GM23248 (cell line): ENCODE results near the gene MEGF11. TPM values are rescaled to one million over a fixed set of nuclear protein-coding genes. Genes with fewer than 3 reads are reported as not detected.

Experiments used
- DNase-seq: peaks from one replicate; pipeline ENCODE4 v3.0.0-alpha.2; 2015
- H2AFZ ChIP-seq: fragments of 200-600 bp; sonication (generic); 2 replicates; pipeline ENCODE4 v1.6.1; 2016; ENCODE audit warnings: antibody characterized with exemption
- H3F3A ChIP-seq: fragments of 200-600 bp; sonication (generic); 2 replicates; pipeline ENCODE4 v1.6.1; 2016; ENCODE audit warnings: mild to moderate bottlenecking, antibody characterized with exemption, mixed run types; ENCODE audit not compliant: insufficient read depth
- H3K27ac ChIP-seq: fragments of 200-600 bp; sonication (generic); 2 replicates; pipeline ENCODE4 v1.5.1; 2016; ENCODE audit warnings: mild to moderate bottlenecking
- H3K27me3 ChIP-seq: fragments of 200-600 bp; sonication (generic); replicated peaks from 2 replicates; pipeline ENCODE4 v1.6.1; 2016; ENCODE audit warnings: mild to moderate bottlenecking; ENCODE audit not compliant: insufficient read depth
- H3K36me3 ChIP-seq: fragments of 200-600 bp; sonication (generic); 2 replicates; pipeline ENCODE4 v1.6.1; 2016; ENCODE audit warnings: low read depth, mild to moderate bottlenecking
- H3K4me1 ChIP-seq: fragments of 200-600 bp; sonication (generic); 2 replicates; pipeline ENCODE4 v1.6.1; 2016; ENCODE audit warnings: mild to moderate bottlenecking; ENCODE audit not compliant: insufficient read depth
- H3K4me2 ChIP-seq: fragments of 200-600 bp; sonication (generic); one replicate; pipeline ENCODE4 v1.6.1; 2016; ENCODE audit warnings: mild to moderate bottlenecking; ENCODE audit not compliant: unreplicated experiment
- H3K4me3 ChIP-seq: fragments of 200-600 bp; sonication (generic); 2 replicates; pipeline ENCODE4 v1.5.1; 2016; ENCODE audit warnings: mild to moderate bottlenecking
- H3K79me2 ChIP-seq: fragments of 200-600 bp; sonication (generic); 2 replicates; pipeline ENCODE4 v1.6.1; 2016; ENCODE audit warnings: mild to moderate bottlenecking; ENCODE audit not compliant: insufficient read depth
- H3K9ac ChIP-seq: fragments of 200-600 bp; sonication (generic); 2 replicates; pipeline ENCODE4 v1.6.1; 2016; ENCODE audit warnings: mild to moderate bottlenecking
- H3K9me2 ChIP-seq: fragments of 200-600 bp; sonication (generic); 2 replicates; pipeline ENCODE4 v1.6.1; 2016; ENCODE audit warnings: mixed run types, mild to moderate bottlenecking, moderate library complexity; ENCODE audit not compliant: insufficient read depth
- H3K9me3 ChIP-seq: fragments of 200-600 bp; sonication (generic); one replicate; pipeline ENCODE4 v1.6.1; 2017; ENCODE audit warnings: low read depth
- H4K20me1 ChIP-seq: fragments of 200-600 bp; sonication (generic); 2 replicates; pipeline ENCODE4 v1.6.0; 2016; ENCODE audit not compliant: insufficient read depth
- EZH2 ChIP-seq: fragments of 200-600 bp; sonication (generic); IDR thresholded peaks from 2 replicates; pipeline ENCODE4 v1.6.1; 2018; ENCODE audit warnings: antibody characterized with exemption, mild to moderate bottlenecking; ENCODE audit not compliant: insufficient read depth, poor library complexity, severe bottlenecking
- EZH2phosphoT487 ChIP-seq: fragments of 200-600 bp; sonication (generic); IDR thresholded peaks from 2 replicates; pipeline ENCODE4 v1.6.1; 2018; ENCODE audit warnings: antibody characterized with exemption, moderate library complexity, mild to moderate bottlenecking, low read depth; ENCODE audit not compliant: insufficient read depth
- WGBS, 2 experiments: methylation state at CpG; one replicate each; pipeline ENCODE4 v1.1.6; 2015 to 2017; ENCODE audit warnings: low lambda C conversion rate in 2 of 2, low coverage in 1 of 2; ENCODE audit errors: missing lambda C conversion rate in 2 of 2; 5-methylcytosine and 5-hydroxymethylcytosine counted together
- in situ Hi-C: fragments of 300-500 bp; cut with MboI; formaldehyde crosslinking; loops from 2 replicates; pipeline ENCODE4 v1.15.0; 2020
- polyA plus RNA-seq: library from polyadenylated mRNA; unstranded; fragments of >200 nt; fragmentation: Nextera tagmentation; extraction: Ambion mirVana; gene quantifications from 2 replicates; pipeline ENCODE4 v1.2.1, GENCODE V29; 2016
- total RNA-seq: library from RNA; depleted of rRNA; stranded (reverse); fragments of >200 nt; shearing (Covaris generic); gene quantifications from 2 replicates; pipeline ENCODE4 v1.2.3, GENCODE V29; 2014

Gene MEGF11
- total and polyA plus RNA-seq, 2 experiments from 2014 or later: 0.14 TPM; not detected in 1

GRCh38 chr15:66085128-66085527 is 168.4 kb downstream of the MEGF11 start:
- no peak overlapping the region for H3K4me3 ChIP-seq
- no peaks in the 10 kb centered on the region for H3K79me2 ChIP-seq
- 84 to 92% methylated on average over 6 of the region's 6 CpGs for WGBS, 2 experiments
- no peaks in the 10 kb centered on the region for H3F3A ChIP-seq
- H3K4me1 ChIP-seq: no peaks in the 10 kb centered on the region
- no peaks in the 10 kb centered on the region for H3K9me2 ChIP-seq
- H3K27me3 ChIP-seq: peaks cover 50% of the 10 kb centered on the region
- H3K36me3 ChIP-seq: no peaks in the 10 kb centered on the region
- H3K4me2 ChIP-seq: no peak overlapping the region
- H3K9me3 ChIP-seq: no peaks in the 10 kb centered on the region
- H3K9ac ChIP-seq: no peak overlapping the region
- no peak for TF ChIP-seq EZH2phosphoT487
- TF ChIP-seq EZH2: no peak
- in situ Hi-C loops: no loop called here
- no peaks in the 10 kb centered on the region for H4K20me1 ChIP-seq
- H3K27ac ChIP-seq: no peak overlapping the region
- H2AFZ ChIP-seq: no peak overlapping the region
- DNase-seq: no peak

GRCh38 chr15:66084704-66085103 is 168.8 kb downstream of the MEGF11 start:
- no peaks in the 10 kb centered on the region for H3K9me2 ChIP-seq
- no peaks in the 10 kb centered on the region for H3F3A ChIP-seq
- H3K9me3 ChIP-seq: no peaks in the 10 kb centered on the region
- H3K4me3 ChIP-seq: no peak overlapping the region
- no peaks in the 10 kb centered on the region for H3K79me2 ChIP-seq
- no peak for DNase-seq
- peaks cover 49% of the 10 kb centered on the region for H3K27me3 ChIP-seq
- no peak overlapping the region for H3K27ac ChIP-seq
- TF ChIP-seq EZH2phosphoT487: no peak
- no peak for TF ChIP-seq EZH2
- no peak overlapping the region for H3K9ac ChIP-seq
- WGBS, 2 experiments: 82 to 91% methylated on average over 6 to 10 of the region's 10 CpGs
- H3K36me3 ChIP-seq: no peaks in the 10 kb centered on the region
- H4K20me1 ChIP-seq: no peaks in the 10 kb centered on the region
- H3K4me1 ChIP-seq: no peaks in the 10 kb centered on the region
- H3K4me2 ChIP-seq: no peak overlapping the region
- no peak overlapping the region for H2AFZ ChIP-seq
- in situ Hi-C loops: no loop called here

GRCh38 chr15:66080717-66081398 is 172.7 kb downstream of the MEGF11 start:
- Histone ChIP-seq H3K27ac (no peak overlapping the region), H3K9me2 (no peaks in the 10 kb centered on the region), H3F3A (no peaks in the 10 kb centered on the region), H3K9ac (no peak overlapping the region), H4K20me1 (no peaks in the 10 kb centered on the region), H3K4me1 (no peaks in the 10 kb centered on the region), H3K4me2 (peak overlapping the region; percentile 16), H3K27me3 (peaks cover 28% of the 10 kb centered on the region), H3K4me3 (no peak overlapping the region), H2AFZ (no peak overlapping the region), H3K9me3 (no peaks in the 10 kb centered on the region), H3K79me2 (no peaks in the 10 kb centered on the region), H3K36me3 (no peaks in the 10 kb centered on the region)
- 17 to 20% methylated on average over 22 to 23 of the region's 23 CpGs for WGBS, 2 experiments
- in situ Hi-C loops: no loop called here
- DNase-seq: peak; percentile 86
- TF ChIP-seq EZH2: no peak
- TF ChIP-seq EZH2phosphoT487: no peak

- H3K9me2 ChIP-seq: no peaks in the 10 kb centered on the region
- in situ Hi-C loops: no loop called here
- DNase-seq: no peak
- WGBS, 2 experiments: 21% methylated on average over 4 to 5 of the region's 5 CpGs
- no peaks in the 10 kb centered on the region for H3F3A ChIP-seq
- H4K20me1 ChIP-seq: no peaks in the 10 kb centered on the region
- no peak overlapping the region for H3K27ac ChIP-seq
- no peak overlapping the region for H3K4me3 ChIP-seq
- TF ChIP-seq EZH2 (no peak), EZH2phosphoT487 (no peak)
- no peak overlapping the region for H3K9ac ChIP-seq
- H3K9me3 ChIP-seq: no peaks in the 10 kb centered on the region
- H3K27me3 ChIP-seq: peaks cover 26% of the 10 kb centered on the region
- H3K79me2 ChIP-seq: no peaks in the 10 kb centered on the region
- no peaks in the 10 kb centered on the region for H3K36me3 ChIP-seq
- no peak overlapping the region for H2AFZ ChIP-seq
- H3K4me2 ChIP-seq: no peak overlapping the region
- no peaks in the 10 kb centered on the region for H3K4me1 ChIP-seq
Measured at GRCh38 chr15:66078929-66079275, 174.6 kb downstream of the MEGF11 start.
